Measurements from ENCODE around the gene PDE7B.

Gene PDE7B

DNA sequence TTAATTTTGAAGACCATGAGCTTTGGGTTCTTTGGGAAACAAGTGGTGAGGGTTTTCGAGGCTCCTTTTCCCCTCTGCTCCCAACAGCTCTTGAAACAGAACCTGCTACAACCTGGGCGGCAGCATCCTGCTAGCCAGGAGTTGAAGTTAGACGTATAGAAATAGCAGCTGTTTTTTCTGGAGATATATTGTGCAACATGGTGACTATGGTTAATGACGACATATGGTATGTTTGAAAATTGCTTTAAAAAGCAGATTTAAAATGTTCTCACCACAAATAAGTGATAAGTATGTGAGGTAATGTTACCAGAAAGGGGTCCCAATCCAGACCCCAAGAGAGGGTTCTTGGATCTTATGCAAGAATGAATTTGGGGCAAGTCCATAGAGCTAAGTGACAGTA lies 138.9 kb downstream of the PDE7B start:
- DNase-seq (ENCODE audit: low spot score), result no peak

DNA sequence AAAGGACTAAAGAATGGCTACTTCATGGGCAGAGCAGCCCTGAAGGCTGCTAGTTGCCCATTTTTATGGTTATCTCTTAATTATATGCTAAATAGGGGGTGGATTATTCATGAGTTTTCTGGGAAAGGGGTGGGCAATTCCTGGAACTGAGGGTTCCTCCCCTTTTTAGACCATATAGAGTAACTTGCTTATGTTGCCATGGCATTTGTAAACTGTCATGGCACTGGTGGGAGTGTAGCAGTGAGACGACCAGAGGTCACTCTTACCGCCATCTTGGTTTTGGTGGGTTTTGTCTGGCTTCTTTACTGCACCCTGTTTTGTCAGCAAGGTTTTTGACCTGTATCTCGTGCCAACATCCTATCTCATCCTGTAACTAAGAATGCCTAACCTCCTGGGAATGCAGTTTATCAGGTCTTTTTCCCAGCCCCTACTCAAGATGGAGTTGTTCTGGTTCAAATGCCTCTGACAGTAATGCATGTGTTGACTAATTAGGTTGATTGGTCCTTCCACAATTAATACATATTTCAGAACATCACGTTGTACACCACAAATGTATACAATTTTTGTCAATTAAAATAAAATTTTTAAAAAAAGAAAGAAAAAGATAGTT lies 139.5 kb downstream of the PDE7B start:
- no peak for DNase-seq (ENCODE audit: low spot score)

DNA sequence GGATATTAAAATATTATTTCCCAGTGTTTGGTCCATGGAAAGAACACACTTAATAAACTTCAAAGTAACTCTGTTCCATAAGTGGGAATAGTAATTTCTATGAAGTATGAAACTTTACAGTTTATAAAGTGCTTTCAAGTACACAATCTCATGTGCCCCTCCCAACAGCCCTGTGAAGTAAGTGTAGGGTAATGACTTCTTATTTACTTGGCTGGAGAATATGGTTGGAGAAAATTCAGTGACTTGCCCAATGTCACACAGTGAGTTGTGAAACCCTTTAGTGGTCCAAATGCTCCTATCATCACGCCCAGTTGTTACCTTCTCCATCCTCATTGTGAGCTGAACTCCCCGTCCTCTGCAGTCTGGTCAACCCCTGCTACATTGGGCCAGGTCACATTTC lies 141.2 kb downstream of the PDE7B start:
- no peak for DNase-seq (ENCODE audit: low spot score)

DNA sequence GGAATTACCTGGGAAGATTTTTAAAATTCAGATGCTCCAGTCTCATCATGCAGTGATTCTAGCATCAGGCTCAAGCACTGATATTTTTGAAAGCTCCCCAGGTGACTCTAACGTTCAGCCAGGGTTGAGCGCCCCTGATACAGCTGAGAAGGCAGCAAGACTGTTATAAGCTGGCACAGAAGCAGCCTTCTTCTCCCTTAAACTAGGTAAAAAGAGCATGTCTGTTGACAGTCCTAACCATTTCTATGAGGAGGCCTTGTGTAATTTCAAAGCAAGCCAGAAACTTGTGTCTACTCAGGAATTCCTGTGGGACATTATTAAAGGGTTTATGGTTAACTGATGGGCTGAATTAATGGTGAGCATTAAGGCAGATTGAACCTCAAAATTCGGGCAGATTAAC lies 141.9 kb downstream of the PDE7B start:
- no peak for DNase-seq (ENCODE audit: low spot score)

DNA sequence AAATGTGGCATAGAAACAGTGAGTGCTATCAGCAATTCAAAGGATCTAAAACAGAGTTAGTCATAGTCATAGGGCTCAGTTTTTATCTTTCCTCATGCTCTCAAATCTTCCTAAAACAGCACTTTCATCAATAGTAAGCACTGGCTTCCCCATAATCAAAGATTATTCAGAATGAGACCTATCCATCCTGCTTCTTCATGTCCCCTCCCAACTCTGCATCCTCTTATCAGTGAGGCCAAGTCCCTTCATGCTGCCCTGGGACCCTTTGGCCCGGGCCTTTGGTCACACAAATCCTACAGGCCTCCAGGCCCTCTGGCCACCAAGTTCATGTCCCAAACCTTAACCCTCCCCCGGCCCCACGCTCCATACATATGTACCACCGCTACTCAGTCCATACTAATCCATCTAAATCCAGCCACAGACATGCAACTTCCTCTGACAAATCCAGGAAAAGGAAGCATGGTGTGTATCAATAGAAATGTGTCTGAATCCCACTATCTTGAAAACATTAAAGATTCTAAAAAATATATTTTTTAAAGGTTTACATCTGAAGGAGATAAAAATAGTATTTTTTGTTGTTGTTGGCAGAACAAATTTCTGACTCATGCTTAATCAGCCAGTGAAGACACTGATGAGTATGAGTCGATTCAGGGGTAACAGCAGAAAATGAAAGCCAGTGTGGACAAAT lies 143.5 kb downstream of the PDE7B start:
- DNase-seq (ENCODE audit: low spot score), result no peak

DNA sequence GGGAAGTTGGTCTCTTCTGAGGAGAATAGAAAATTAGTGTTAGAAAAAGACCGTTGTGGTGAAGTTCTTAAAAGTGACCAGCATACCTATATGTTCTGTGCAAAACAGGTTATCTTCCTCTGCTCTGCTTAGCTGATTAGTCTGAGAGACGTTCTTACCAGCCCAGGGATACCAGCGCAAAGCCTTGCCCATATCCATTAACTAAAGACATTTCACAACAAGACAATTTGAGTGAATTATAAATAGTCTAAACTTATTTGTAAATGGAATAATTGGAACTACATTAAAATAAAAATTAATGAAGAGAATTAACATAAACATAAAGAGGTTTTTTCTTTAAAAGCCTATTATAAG lies 144.0 kb downstream of the PDE7B start:
- DNase-seq (ENCODE audit: low spot score), result no peak

DNA sequence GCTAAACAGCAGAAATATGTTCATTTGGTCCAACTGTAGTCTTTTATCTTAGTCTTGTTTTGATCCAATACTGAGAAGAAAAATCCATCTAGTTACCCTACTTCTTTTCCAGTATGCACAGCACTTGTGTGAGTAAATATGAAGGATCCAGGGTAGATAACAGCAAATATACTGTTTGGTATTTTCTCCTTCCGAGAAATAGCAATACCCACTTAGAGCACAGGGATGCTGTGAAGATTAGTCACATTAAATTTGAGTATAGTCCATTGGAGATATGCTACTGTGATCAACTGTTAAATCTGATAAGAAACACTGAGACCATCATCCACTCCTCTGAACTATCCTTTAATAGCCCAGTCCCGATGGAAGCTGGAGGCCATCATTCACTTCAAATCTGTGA lies 145.2 kb downstream of the PDE7B start:
- DNase-seq (ENCODE audit: low spot score), result no peak

DNA sequence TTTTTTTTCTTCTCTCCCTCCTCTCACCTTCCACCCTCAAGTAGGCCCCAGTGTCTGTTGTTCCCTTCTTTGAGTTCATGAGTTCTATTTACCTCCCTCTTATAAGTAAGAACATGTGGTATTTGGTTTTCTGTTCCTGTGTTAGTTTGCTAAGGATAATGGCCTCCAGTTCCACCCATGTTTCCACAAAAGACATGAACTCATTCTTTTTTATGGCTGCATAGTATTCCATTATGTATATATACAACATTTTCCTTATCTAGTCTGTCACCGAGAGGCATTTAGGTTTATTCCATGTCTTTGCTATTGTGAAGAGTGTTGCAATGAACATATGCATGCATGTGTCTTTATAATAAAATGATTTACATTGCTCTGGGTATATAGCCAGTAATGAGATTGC lies 147.9 kb downstream of the PDE7B start:
- DNase-seq (ENCODE audit: low spot score), result no peak

DNA sequence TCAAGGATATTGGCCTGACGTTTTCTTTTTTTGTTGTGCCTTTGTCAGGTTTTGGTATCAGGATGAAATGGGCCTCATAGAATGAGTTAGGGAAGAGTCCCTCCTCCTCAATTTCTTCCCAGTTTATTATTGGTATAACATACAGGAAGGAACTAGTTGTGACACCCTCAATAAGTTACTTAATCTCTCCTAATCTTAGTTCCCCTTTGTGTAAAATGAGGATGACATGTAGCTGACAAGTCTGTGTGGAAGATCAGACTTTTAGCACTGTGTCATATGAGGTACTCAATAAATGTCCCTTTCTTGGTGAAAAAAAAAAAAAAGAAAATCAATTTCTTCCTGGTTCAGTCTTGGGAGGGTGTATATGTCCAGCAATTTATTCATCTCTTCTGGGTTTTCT lies 155.8 kb downstream of the PDE7B start:
- DNase-seq (ENCODE audit: low spot score), result no peak

DNA sequence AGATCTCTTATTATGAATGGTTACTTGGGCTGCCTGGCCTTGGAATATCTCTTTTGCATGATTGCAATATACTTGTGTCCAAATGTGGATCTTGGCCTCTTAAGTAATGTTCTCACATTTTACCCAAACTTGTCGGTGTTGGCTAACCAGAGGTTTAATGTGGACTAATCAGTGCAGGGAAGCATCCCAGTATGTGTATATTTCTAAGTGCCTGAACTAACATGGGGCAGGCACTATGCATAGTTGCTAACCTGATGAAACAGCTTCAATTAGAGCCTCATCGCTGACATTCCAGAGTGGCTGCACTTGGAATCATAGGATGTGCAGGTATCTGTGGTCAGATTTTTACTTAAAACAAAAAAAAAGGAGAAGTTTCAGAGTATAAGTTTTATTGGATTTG lies 160.0 kb downstream of the PDE7B start:
- DNase-seq (ENCODE audit: low spot score), result no peak

DNA sequence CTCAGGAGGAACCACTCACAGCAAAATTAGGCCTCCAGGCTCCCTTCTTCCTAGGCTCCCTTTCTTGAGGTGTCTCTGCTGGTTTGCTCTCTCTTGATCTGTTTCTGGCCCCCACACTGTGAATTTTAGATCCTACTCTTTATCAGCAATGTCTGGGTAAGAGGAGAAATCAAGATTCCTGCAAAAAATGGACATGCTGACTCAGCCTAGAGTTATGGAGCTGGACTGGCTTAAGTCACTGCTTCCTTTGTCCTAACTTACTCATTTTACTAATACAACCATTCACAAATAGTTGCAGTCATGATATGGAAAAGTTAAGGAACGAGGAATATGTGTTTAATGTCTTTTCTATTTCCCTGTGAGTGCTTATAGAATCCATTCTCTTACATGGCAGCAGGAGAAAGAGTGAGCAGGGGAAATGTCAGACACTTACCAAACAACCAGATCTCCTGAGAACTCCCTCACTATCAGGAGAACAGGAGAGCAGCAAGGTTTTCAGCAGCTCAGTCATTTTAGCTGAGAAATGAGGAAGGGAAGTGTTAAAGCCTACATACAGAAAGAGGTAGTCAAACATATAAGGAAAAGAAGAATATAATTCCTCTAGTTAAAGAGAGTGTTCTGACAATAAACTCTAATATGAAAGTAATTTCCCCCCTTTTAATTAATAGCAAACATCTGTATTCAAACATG lies 160.8 kb downstream of the PDE7B start:
- DNase-seq (ENCODE audit: low spot score), result no peak

DNA sequence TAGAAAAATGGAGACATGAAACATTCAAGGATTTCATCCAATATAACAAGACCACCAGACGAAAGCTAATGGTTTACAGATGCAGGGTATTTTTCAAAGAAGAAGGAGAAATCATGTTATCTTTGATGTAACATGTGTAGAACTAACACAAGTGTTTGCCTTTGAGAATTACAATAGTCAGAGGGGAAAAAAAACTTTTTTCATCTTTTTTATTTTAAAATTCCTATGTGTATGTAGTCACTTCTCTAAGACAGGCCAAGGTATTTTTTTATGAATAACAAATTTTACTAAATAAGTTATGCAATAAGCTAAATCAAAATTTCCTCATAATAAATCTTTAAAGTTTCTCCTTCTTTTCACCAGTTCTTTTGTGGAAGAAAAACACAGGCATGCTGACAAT lies 161.4 kb downstream of the PDE7B start:
- no peak for DNase-seq (ENCODE audit: low spot score)

DNA sequence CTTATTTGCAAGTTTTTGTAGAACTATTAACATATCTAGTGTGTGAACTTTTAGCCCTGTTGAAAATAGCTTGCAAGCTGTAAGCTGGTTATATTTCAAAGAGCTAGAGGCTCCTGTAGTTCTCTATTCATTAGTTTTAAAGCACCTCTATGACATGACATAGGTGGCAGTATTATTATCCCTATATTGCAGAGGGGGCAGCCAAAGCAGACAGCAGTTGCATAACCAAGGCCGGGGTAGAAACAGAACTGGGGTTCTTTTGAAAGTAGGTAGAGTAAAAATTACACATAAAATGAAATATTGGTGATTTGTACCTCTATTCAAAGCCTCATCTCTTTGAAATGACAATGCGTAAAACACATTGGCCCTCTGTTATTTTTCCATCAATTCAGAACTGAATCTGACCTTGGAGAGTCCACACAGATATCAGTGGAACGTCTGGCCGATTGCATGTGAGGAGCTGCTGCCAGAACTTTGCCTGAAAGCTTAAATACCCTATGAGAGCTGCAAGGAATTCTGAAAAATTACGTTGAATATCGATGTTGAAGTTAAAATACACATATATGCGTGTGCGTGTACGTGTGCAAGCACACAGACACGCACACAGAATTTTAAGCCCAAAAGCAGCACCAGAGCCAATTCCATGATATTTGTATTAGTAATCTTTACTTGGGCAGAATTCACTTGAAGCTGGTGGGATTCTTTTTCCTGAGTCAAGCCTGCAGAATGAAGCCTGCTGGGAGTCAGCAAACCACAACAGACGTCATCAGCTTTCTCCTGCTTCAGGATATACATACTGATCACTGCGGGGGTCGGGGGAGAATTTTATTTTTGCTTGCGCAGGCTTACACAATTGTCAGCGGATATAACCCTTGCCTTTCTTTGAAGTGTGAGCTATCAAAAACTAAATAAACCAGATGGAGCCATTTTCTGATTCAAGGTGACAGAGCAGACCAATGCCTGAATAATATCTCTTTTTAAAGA lies 163.2 kb downstream of the PDE7B start:
- DNase-seq (ENCODE audit: low spot score), result no peak

DNA sequence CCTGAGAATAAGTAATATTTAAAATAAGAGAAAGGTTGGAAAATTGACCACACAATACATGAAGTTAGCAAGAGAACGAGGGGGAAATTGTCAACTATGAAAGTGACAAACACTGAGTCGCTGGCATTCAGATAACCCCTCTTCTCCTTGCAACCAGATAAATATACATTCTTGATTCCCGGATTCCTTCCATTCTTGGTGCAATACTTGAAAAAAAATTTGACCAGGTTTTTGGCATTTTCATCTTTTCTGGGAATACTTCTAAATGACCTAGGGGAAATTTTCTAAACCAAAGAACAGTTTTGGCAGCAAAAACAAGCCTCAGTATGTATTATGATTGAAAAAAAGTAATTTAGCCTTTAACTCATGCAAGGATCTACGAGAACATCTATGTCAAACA lies 164.0 kb downstream of the PDE7B start:
- DNase-seq (ENCODE audit: low spot score), result no peak

DNA sequence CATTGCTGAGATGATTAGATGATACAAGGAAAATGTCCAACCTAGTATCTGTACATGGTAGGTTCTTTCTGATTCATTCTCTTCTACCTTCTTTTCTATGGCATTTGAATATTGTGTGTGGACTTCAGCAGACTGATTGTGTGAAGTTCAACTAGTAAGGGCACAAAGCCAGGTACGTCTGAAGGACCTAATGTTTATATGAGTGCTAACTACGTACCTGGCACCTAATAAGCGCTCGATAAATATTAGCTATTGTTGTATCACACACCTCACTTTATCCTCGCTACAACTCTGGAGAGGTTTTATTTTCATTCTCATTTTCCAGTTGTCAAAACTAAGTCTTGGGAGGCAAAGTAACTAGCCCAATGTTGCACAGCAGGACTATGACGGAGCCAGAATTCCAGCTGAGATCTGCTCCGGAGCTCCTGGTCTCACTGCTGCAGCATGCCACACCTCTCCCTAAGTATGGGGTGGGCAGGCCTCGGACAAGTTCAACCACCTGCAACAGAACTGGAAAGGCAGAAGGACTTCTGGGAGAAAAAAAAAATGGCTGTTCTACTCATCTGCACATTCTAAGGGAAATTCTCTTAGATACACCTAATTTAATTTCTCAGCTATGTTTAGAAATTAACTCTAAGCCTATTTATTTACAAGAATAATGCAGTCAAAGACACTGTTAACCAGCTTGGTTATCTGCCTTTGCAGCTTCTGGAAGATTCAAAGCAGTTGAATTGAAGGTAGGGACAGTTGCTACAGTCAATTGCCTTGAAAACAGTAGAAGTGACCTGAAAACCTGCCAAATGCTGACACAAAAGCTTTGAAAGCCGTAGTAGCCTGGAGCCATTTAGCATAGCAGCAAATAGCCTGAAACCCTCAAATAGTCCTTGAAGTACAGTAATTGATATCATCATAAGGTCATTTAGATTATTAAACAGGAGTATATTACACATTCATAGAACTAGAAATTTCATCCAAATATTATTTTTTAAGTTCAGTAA lies 165.0 kb downstream of the PDE7B start:
- no peak for DNase-seq (ENCODE audit: low spot score)

DNA sequence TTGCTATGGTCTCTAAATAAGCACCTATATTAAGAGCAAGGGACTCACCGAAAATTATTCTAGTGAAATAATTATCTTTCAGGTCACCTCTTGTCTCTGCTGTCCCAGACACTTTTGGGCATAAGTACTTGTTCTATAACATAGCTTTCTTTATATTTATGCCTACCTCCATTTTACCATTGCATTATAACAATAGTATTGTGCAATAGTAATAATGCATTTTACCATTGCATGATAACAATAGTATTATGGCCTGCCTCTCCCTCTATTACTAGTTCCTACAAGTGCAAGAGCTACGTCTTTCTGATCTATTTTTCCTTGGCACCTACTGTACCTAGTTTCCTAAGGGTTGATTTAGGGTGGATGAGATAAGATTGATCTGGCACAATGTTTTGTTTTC lies 169.2 kb downstream of the PDE7B start:
- no peak for DNase-seq (ENCODE audit: low spot score)

DNA sequence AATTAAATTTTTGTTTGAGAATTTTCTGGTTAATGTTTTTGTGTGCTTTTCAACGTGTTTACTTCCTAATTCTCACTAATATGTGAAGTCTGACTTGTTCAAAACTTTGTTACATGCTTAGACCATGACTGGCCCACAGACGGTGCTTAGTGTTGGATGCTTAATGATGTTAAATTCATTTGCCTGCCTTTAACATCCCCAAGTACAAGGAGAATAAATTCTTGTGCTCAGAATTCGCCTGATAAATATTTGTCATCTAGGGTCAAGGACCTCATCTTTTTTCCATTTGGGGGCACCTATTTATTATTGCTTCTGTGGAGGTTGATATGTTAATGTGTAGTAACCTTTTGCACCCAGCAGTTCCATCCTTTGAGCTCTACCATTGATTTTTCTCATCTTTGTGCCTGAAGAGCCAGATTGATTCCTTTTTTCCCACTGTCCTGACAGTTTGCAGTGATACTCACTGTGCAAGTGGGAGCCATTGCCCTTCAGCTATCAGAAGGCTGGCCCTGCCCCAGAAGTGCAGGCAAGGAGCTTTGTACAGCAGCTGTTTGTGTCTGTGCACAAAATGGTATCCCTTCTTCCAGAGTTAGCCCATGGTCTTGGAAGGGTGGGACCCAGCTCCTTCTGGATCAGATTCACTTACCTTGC lies 170.8 kb downstream of the PDE7B start:
- DNase-seq (ENCODE audit: low spot score), result no peak

DNA sequence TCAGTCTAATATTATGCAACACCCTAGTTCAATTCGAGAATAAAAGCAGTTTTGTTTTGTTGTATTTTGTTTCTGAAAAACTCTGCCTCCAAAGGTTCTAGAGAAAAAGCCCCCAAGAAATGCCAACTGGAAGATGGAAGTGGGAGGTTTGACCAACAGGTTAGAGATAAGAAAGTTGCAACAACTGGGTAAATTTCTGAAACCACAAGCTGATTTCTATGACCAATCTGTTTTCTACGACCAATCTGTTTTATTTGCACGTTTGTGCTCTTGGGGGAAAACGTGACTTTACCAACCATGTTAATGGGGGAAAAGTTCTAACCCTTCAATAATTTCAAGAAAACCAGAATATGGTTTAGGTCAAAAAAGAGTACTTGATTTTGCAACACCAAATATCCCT lies 173.2 kb downstream of the PDE7B start:
- no peak for DNase-seq (ENCODE audit: low spot score)

DNA sequence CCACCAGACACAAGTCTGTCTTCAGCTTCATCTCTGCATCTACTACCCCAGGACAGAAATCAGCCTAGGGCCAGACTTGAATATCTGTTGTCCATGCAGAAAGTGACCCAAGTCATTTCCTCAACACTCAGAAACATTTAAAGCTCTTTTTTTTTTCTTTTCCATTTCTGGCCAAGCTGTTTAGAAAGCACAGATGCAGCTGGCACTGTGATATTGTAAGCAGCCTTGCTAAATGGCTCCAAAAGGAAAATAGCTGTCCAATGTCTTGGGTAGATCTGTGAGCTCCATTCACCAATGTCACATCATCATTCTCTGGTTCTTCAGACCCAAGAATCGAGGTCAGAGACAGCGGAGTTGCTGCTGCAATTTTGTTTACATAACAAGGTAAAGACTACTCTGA lies 174.2 kb downstream of the PDE7B start:
- DNase-seq (ENCODE audit: low spot score), result no peak

DNA sequence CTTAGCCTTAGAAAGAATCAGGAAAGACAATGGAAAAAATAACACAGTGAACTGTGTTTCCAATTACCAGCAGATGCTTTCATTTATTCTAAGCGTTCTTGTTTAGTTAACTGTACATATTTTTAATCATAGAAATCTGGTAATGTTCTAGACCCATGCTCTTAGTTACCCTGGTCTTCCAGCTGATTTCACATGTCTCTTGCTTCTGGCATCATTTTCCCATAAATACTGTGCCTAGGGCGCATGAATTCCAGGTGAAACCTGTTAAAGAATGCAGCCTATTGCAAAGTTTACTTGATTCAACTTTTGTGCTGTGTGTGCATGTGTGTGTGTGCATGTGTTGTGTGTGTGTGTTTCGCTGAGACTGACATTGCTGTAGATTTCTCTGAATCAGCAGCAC lies 178.6 kb downstream of the PDE7B start:
- no peak for DNase-seq (ENCODE audit: low spot score)

DNA sequence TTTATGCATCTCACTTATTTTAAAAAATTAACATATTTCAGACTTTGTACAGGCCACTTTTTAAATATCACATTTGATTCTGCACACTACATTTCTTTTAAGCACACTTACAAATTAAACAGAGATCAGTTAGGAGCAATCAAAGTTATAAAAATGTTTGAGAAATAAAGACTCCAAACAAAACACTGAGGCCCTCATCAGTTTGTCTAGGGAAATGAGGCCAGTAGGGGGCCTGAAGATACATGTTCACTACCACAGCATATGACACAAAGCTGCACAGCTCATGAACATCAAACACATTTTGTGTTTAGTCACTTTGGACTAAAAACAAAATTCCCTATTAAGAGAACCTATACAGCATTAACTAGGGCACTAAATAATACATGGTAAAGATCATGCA lies 180.5 kb downstream of the PDE7B start:
- no peak for DNase-seq (ENCODE audit: low spot score)

Measured in SW480 (cell line).